Kidney (tissue), 14 donors: ENCODE measurements around the gene PHLDB3. TPM values are rescaled to one million over a fixed set of nuclear protein-coding genes. Genes with fewer than 3 reads are reported as not detected.

Experiments
- DNase-seq, 5 donors: peaks; one replicate each; pipeline ENCODE4 v3.0.0-alpha.2; 2013 to 2020
- FAIRE-seq: peaks from 2 replicates; lab custom pipeline; 2012; peaks lifted over from hg19 to GRCh38; lab: Jason Lieb, UNC
- H3K27ac ChIP-seq, 2 donors: one replicate each; pipeline ENCODE4 v1.7.0; 2013; ENCODE audit warnings: low read depth in 2 of 2, low read length in 2 of 2, inconsistent platforms in 1 of 2
- H3K27me3 ChIP-seq: one replicate; pipeline ENCODE4 v1.7.1; 2013; ENCODE audit warnings: low read length, inconsistent platforms; ENCODE audit not compliant: control insufficient read depth, insufficient read depth
- H3K36me3 ChIP-seq, 3 donors: one replicate each; pipeline versions ENCODE4 v1.7.0 to v1.7.1; 2013; ENCODE audit warnings: low read length in 3 of 3, control low read depth in 1 of 3, inconsistent platforms in 1 of 3; ENCODE audit not compliant: insufficient read depth in 3 of 3, control insufficient read depth in 2 of 3
- H3K4me1 ChIP-seq, 3 donors: one replicate each; pipeline versions ENCODE4 v1.7.0 to v1.7.1; 2013; ENCODE audit warnings: low read length in 3 of 3, inconsistent platforms in 1 of 3, low read depth in 1 of 3; ENCODE audit not compliant: control insufficient read depth in 2 of 3, insufficient read depth in 2 of 3
- H3K4me3 ChIP-seq, 3 donors: one replicate each; pipeline versions ENCODE4 v1.7.0 to v1.8.1; 2013; ENCODE audit warnings: low read length in 3 of 3, control low read depth in 1 of 3, inconsistent platforms in 1 of 3
- H3K9ac ChIP-seq, 3 donors: one replicate each; pipeline versions ENCODE4 v1.7.0 to v1.7.1; 2013; ENCODE audit warnings: low read length in 3 of 3, control low read depth in 1 of 3, inconsistent platforms in 1 of 3
- H3K9me3 ChIP-seq, 3 donors: one replicate each; pipeline versions ENCODE4 v1.7.0 to v1.7.1; 2013; ENCODE audit warnings: low read length in 3 of 3, control low read depth in 1 of 3, inconsistent platforms in 1 of 3; ENCODE audit not compliant: control insufficient read depth in 2 of 3, insufficient read depth in 1 of 3
- intact Hi-C: fragments of 100-400 bp; cut with DNase I; formaldehyde crosslinking; loops from one replicate; pipeline ENCODE4 v1.11.1; 2022
- polyA plus RNA-seq: library from polyadenylated mRNA; stranded (reverse); fragments of 350-450 nt; fragmentation: Illumina TruSeq; extraction: RNeasy Lipid Tissue Mini Kit (QIAGEN cat#74804); gene quantifications from one replicate; pipeline ENCODE4 v1.2.3, GENCODE V29; 2014; ENCODE audit warnings: low read depth, low replicate concordance; ENCODE audit not compliant: insufficient read depth
- total RNA-seq: library from RNA; stranded (reverse); fragmentation: NEBNext Ultra II Directional; extraction: Animal tissue kit (Norgen Biotek cat#: 25700); gene quantifications from one replicate; pipeline ENCODE4 v1.2.1, GENCODE V29; 2021
- TF ChIP-seq, protein P1 (sequence below): IDR thresholded peaks from 3 replicates; pipeline ENCODE4 v1.5.1; 2012; ENCODE audit warnings: mild to moderate bottlenecking, moderate library complexity, borderline replicate concordance; ENCODE audit not compliant: insufficient read depth; ENCODE audit errors: extremely low read depth
- donor health status: control.
- donor health status: control.
- donor health status: control.
- donor health status: control.
- donor health status: control.
- donor health status: DM: yes; HTN: yes; CAD: no.
- donor health status: Normal renal cell carcinoma (clear cell type).

The PHLDB3 gene
- total and polyA plus RNA-seq, 2 donors from 2014 or later: 8.2 to 10.8 TPM

DNA sequence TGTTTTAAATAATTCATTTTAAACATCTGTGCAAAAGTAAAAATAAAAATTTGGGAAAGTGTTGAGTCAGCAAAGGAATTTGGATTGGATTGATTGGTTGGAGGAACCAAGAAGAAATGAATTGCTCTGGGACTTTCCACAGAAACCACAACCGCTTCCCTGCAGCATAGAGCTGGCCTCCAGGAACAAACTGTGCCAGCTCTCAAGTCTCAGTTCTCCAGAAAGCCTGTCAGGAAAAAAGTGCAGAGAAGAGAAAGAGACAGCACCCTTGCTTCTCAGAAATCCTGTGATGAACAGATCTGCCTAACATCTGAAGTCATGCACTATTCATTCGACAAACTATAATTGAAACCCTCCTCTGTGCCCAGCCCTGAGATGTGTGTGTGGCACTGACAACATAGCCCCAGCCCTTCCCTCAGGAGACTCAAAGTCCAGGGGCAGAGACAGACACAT, 54.0 kb downstream of the PHLDB3 start:
- H3K27me3 ChIP-seq: no peaks in the 10 kb centered on the region
- no peak overlapping the region for H3K27ac ChIP-seq
- H3K36me3 ChIP-seq: no peaks in the 10 kb centered on the region
- FAIRE-seq: no peak
- no peaks in the 10 kb centered on the region for H3K4me1 ChIP-seq
- H3K4me3 ChIP-seq: no peak overlapping the region
- DNase-seq: peak in 1 of 5 donors; percentile 7
- no peak overlapping the region for H3K9ac ChIP-seq
- intact Hi-C loops: no loop called here
- peaks cover 0 to 4% (median 0%) of the 10 kb centered on the region in 3 donors for H3K9me3 ChIP-seq
- TF ChIP-seq, protein P1, sequence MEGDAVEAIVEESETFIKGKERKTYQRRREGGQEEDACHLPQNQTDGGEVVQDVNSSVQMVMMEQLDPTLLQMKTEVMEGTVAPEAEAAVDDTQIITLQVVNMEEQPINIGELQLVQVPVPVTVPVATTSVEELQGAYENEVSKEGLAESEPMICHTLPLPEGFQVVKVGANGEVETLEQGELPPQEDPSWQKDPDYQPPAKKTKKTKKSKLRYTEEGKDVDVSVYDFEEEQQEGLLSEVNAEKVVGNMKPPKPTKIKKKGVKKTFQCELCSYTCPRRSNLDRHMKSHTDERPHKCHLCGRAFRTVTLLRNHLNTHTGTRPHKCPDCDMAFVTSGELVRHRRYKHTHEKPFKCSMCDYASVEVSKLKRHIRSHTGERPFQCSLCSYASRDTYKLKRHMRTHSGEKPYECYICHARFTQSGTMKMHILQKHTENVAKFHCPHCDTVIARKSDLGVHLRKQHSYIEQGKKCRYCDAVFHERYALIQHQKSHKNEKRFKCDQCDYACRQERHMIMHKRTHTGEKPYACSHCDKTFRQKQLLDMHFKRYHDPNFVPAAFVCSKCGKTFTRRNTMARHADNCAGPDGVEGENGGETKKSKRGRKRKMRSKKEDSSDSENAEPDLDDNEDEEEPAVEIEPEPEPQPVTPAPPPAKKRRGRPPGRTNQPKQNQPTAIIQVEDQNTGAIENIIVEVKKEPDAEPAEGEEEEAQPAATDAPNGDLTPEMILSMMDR: no peak

DNA sequence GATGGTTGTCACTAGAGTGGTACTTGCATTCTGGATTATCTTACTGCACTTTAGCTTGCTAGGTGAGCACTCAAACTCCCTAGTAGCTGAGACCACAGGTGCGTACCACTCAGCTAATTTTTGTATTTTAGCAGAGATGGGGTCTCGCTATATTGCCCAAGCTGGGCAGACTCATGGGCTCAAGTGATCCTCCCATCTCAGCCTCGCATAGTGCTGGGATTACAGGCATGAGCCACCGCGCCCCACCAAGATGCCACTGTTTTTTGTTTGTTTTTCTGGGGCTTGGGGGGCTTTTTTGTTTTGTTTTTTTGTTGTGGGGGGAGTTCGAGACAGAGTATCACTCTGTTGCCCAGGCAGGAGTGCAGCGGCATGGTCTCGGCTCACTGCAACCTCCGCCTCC, 56.9 kb downstream of the PHLDB3 start:
- no peaks in the 10 kb centered on the region for H3K27me3 ChIP-seq
- intact Hi-C loops: loop anchor here (5.0 kb wide), 1 partner anchor 75 kb away; no protein-coding TSS in a partner anchor
- no peak overlapping the region for H3K27ac ChIP-seq
- no peaks in the 10 kb centered on the region for H3K36me3 ChIP-seq
- H3K4me1 ChIP-seq: peaks cover 0 to 2% (median 0%) of the 10 kb centered on the region in 3 donors
- DNase-seq (peak in 1 of 5 donors; percentile 27), FAIRE-seq (no peak)
- peaks cover 0 to 4% (median 0%) of the 10 kb centered on the region in 3 donors for H3K9me3 ChIP-seq
- H3K9ac ChIP-seq: no peak overlapping the region
- H3K4me3 ChIP-seq: no peak overlapping the region
- TF ChIP-seq, protein P1: no peak

DNA sequence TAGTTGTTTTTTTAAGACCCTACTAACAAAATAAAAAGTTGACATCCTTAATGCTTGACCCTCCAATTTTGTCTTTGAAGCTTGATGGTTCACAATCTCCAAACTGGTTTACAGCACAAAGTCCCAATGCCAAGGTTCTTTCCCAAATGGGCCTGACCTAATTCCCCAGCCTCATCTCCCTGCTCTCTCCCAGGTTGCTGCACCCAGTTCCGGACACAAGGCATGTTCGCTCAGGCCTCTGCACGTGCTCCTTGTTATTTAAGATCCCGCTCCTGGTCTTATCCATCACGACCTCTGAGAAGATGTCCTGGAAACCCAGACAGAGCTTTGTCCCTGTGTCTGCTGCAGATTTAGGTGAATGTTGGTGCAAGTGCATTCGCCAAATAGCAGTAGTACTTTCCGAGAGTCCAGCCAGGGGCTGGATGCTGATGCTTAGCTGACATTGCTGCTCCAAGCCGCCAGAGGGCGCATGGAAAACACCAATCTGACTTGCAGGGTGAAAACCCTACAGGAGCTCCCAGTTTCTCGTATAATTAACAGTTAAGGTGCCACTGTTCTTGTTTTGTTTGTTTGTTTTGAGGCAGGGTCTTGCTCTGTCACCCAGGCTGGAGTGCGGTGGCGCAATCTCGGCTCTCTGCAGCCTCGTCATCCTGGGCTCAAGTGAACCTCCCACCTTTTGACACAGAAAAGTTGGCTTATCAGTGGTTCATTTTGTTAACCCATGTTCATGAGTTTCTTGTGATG, 57.6 kb downstream of the PHLDB3 start:
- Histone ChIP-seq H3K4me3 (no peak overlapping the region), H3K36me3 (no peaks in the 10 kb centered on the region), H3K27me3 (no peaks in the 10 kb centered on the region), H3K4me1 (peaks cover 0 to 2% (median 0%) of the 10 kb centered on the region in 3 donors), H3K9me3 (no peaks in the 10 kb centered on the region), H3K9ac (no peak overlapping the region), H3K27ac (no peak overlapping the region)
- FAIRE-seq (no peak), DNase-seq (peak; percentile 79 to 91 (median 86))
- intact Hi-C loops: loop anchor here (5.0 kb wide), 1 partner anchor 75 kb away; no protein-coding TSS in a partner anchor
- TF ChIP-seq, protein P1: peak; percentile 98
